ENCODE data around the gene MRPL4. TPM values are rescaled to one million over a fixed set of nuclear protein-coding genes. Genes with fewer than 3 reads are reported as not detected.
"Not testable (repeated sequence)": the region's sequence is repeated elsewhere in the genome, so short reads cannot be mapped to it uniquely, and the experiment has no call there.

The MRPL4 gene
- total RNA-seq, 1 experiment from 2014 or later, result 85.9 TPM

- H3K4me1 Mint-ChIP-seq (ENCODE audit: low read depth, unreplicated experiment), result no peaks in the 10 kb centered on the region
- H3K9me3 Mint-ChIP-seq (ENCODE audit: unreplicated experiment), result no peaks in the 10 kb centered on the region
- no peaks in the 10 kb centered on the region for H3K27me3 Mint-ChIP-seq (ENCODE audit: insufficient read depth, unreplicated experiment)
- intact Hi-C loops (cut with micrococcal nuclease; ENCODE audit: unreplicated experiment), result no loop called here
- no peak overlapping the region for H3K4me3 Mint-ChIP-seq (ENCODE audit: unreplicated experiment)
- TF ChIP-seq CTCF (IDR thresholded peaks at IDR 0.05; ENCODE audit: insufficient read depth in 1 of 2, low read depth in 1 of 2, low read length in 1 of 2, severe bottlenecking in 1 of 2, unreplicated experiment in 1 of 2), result no peak
- BruUV-seq (replicated peaks), result no TSS peak
- Histone ChIP-seq H3K36me3 (ENCODE audit: control insufficient read depth, insufficient read depth, low read length) (no peaks in the 10 kb centered on the region), H3K9me3 (no peaks in the 10 kb centered on the region), H3K4me1 (peaks cover 17% of the 10 kb centered on the region), H3K4me3 (ENCODE audit: low read depth, low read length) (no peak overlapping the region), H3K27me3 (replicated peaks; ENCODE audit: control insufficient read depth, insufficient read depth, low read length) (no peaks in the 10 kb centered on the region)
- no peak overlapping the region for H3K27ac Mint-ChIP-seq (ENCODE audit: unreplicated experiment)
- ChIA-PET CTCF (interaction anchor here (0.6 kb wide), 1 partner anchor 155 kb away, joined by 3 read pairs; no protein-coding TSS in a partner anchor), POLR2A (no interaction called here)
- peaks cover 16% of the 10 kb centered on the region for H3K36me3 Mint-ChIP-seq (ENCODE audit: insufficient read depth, unreplicated experiment)
- DNase-seq, result no peak
Measured at GRCh38 chr19:10235003-10235402, 17.0 kb upstream of the MRPL4 start.

- H3K27me3 ChIP-seq (replicated peaks; ENCODE audit: control insufficient read depth, insufficient read depth, low read length); H3K27ac Mint-ChIP-seq (ENCODE audit: unreplicated experiment); intact Hi-C loops (cut with micrococcal nuclease; ENCODE audit: unreplicated experiment); H3K9me3 Mint-ChIP-seq (ENCODE audit: unreplicated experiment); H3K27me3 Mint-ChIP-seq (ENCODE audit: insufficient read depth, unreplicated experiment); H3K4me1 Mint-ChIP-seq (ENCODE audit: low read depth, unreplicated experiment); H3K4me3 ChIP-seq (ENCODE audit: low read depth, low read length); H3K9me3 ChIP-seq; POLR2A ChIA-PET; DNase-seq; H3K36me3 ChIP-seq (ENCODE audit: control insufficient read depth, insufficient read depth, low read length); H3K4me3 Mint-ChIP-seq (ENCODE audit: unreplicated experiment); BruUV-seq (replicated peaks): not testable (repeated sequence)
- CTCF ChIA-PET, result interaction anchor here (0.5 kb wide), 1 partner anchor 24 kb away, joined by 4 read pairs; no protein-coding TSS in a partner anchor
- H3K4me1 ChIP-seq, result peaks cover 21% of the 10 kb centered on the region
- H3K36me3 Mint-ChIP-seq (ENCODE audit: insufficient read depth, unreplicated experiment), result peaks cover 16% of the 10 kb centered on the region
Measured at GRCh38 chr19:10235409-10235808, 16.6 kb upstream of the MRPL4 start.

DNA sequence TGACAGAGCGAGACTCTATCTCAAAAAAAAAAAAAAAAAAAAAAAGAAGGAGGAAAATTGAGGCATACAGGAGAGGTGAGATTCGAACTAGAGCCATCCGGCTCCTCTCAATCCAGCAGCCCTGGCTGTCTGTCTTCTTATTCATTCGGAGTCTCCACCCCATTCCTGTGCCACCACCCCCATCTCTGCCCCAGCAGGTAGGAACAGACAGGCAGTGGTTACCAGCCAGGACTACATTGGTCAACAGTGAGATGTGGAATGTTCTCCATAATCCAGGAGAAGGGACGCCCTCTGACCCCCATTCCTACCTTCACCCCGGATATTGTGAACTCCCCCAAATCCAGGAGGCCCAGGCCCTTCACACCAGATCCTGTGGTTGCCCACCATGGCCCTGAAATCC lies 14.3 kb upstream of the MRPL4 start:
- peaks cover 15% of the 10 kb centered on the region for H3K4me1 ChIP-seq
- no TSS peak for BruUV-seq (replicated peaks)

More for the DNA sequence above, 14.3 kb upstream of the MRPL4 start:
- no peaks in the 10 kb centered on the region for H3K4me1 Mint-ChIP-seq (ENCODE audit: low read depth, unreplicated experiment)
- H3K36me3 ChIP-seq (ENCODE audit: control insufficient read depth, insufficient read depth, low read length), result no peaks in the 10 kb centered on the region
- peaks cover 9% of the 10 kb centered on the region for H3K36me3 Mint-ChIP-seq (ENCODE audit: insufficient read depth, unreplicated experiment)
- H3K27me3 ChIP-seq (replicated peaks; ENCODE audit: control insufficient read depth, insufficient read depth, low read length), result no peaks in the 10 kb centered on the region
- H3K4me3 ChIP-seq (ENCODE audit: low read depth, low read length), result no peak overlapping the region
- POLR2A ChIA-PET, result no interaction called here
- no peaks in the 10 kb centered on the region for H3K9me3 Mint-ChIP-seq (ENCODE audit: unreplicated experiment)
- CTCF ChIA-PET, result no interaction called here
- DNase-seq, result no peak
- H3K9me3 ChIP-seq, result no peaks in the 10 kb centered on the region
- intact Hi-C loops (cut with micrococcal nuclease; ENCODE audit: unreplicated experiment), result no loop called here
- no peak overlapping the region for H3K27ac Mint-ChIP-seq (ENCODE audit: unreplicated experiment)
- no peaks in the 10 kb centered on the region for H3K27me3 Mint-ChIP-seq (ENCODE audit: insufficient read depth, unreplicated experiment)
- TF ChIP-seq CTCF (IDR thresholded peaks at IDR 0.05; ENCODE audit: insufficient read depth in 1 of 2, low read depth in 1 of 2, low read length in 1 of 2, severe bottlenecking in 1 of 2, unreplicated experiment in 1 of 2), result no peak
- H3K4me3 Mint-ChIP-seq (ENCODE audit: unreplicated experiment), result no peak overlapping the region
